ENCODE measurements around the gene PAOX.
"Not testable (repeated sequence)": the region's sequence is repeated elsewhere in the genome, so short reads cannot be mapped to it uniquely, and the experiment has no call there.

Gene PAOX

GRCh38 chr10:133364645-133365431, 14.2 kb upstream of the PAOX start:
- no peak for DNase-seq (ENCODE audit: low read depth)

DNA sequence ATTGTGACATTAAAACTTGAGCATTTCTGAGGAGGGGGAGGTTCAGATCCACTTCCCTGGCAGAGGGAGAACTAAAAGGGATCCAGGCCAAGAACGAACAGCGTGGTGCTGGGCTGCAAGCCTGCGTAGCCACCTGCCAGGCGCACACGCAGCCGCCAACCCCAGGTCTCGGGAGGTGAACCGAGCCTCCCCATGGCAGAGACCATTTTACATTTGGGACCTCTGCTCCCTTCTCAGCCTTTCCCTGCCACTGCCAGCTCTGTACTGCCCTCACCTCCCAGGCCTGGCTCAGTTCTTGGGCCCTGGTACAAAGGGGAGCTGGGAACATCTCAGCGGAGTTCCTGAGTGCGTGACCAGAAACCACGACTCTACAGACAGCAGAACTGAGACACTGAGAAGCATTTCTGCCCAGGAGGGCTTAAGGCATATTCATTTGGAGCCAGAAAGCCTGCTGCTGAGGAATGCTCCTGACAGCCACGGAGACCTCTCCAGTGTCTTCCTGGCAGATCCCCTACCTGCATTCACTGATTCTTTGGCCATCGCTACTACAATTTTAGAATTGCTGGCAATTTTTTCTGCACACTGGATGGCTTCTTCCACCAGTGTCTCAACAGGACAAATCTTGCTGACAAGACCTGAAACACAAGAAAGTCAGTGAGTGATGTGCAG, 13.5 kb upstream of the PAOX start:
- DNase-seq (ENCODE audit: low read depth): no peak

DNA sequence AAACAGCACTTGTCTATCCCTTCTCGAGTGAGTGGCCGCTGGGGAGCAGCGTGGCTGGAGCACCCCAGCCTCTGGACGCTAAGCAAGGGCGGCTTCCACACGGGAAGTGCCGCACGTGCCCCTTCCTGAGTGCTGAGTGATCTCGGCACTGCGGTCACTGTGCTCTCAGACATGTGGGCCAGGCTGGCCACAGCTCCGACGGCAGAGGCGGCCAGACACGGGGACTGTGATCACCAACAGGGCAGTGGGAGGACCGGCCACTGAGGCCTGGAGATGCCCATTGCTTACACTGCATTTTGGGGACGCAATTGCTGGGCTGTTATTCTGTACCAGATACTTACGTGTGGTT, 13.0 kb upstream of the PAOX start:
- DNase-seq (ENCODE audit: low read depth): no peak

- no peak for DNase-seq (ENCODE audit: low read depth)
Measured at GRCh38 chr10:133366751-133367150, 12.3 kb upstream of the PAOX start.

DNA sequence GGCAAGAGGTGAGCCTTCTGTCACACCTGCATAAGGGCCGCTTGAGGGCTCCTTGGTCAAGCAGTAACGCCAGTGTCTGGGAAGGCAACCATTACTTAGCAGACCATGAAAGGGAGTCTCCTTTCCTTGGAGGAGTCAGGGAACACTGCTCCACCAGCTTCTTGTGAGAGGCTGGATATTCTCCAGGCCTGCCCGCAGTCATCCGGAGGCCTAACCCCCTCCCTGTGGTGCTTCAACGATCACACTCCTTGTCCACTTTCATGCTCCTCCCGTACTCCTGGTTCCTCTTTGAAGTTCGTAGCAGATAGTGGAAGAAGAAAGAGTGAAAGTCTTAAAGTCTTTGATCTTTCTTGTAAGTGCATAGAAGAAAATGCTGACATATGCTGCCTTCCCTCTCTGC, 11.6 kb upstream of the PAOX start:
- DNase-seq (ENCODE audit: low read depth): not testable (repeated sequence)

GRCh38 chr10:133368153-133368552, 10.9 kb upstream of the PAOX start:
- no peak for DNase-seq (ENCODE audit: low read depth)

GRCh38 chr10:133370030-133370786, 8.9 kb upstream of the PAOX start:
- no peak for DNase-seq (ENCODE audit: low read depth)

- DNase-seq (ENCODE audit: low read depth): no peak
Measured at GRCh38 chr10:133372507-133372906, 6.6 kb upstream of the PAOX start.

- DNase-seq (ENCODE audit: low read depth): peak; percentile 90
Measured at GRCh38 chr10:133373174-133374090, 5.6 kb upstream of the PAOX start, which contains the start of gene ECHS1. Gene ECHS1, minus strand, starts transcription at chr10:133373354. Its CDS starts 21 bp downstream, at chr10:133373333.

DNA sequence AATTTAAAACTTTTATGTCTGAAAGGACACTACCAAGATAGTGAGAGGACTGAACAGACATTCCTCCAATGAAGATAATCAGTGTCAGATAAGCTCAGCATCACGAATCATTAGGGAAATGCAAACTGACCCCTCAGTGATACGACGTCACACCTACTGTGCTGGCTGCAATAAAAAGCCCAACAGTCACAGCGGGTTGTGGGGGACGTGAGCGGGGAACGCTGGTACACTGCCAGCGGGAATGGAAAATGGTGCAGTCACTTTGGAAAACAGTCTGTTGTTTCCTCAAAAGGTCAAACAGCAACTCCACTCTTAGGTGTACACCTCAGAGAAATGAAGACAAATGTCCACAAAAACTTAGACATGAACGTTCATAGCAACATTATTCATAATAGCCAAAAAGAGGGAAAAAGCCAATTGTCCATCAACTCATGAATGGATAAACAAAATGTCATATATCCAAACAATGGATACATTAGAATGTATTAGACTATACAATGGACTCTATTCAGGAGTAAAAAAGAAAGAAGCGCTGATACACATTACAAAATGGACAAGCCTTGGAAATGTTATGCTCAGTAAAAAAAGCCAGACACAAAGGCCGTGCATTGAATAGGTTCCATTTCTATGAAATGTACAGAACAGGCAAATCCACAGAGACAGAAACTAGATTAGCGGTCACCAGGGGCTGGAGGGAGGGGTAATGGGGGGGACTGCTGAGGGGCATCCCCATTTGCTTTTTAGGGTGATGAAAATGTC, 3.5 kb upstream of the PAOX start:
- DNase-seq (ENCODE audit: low read depth): no peak

GRCh38 chr10:133376183-133376582, 2.9 kb upstream of the PAOX start:
- not testable (repeated sequence) for DNase-seq (ENCODE audit: low read depth)

DNA sequence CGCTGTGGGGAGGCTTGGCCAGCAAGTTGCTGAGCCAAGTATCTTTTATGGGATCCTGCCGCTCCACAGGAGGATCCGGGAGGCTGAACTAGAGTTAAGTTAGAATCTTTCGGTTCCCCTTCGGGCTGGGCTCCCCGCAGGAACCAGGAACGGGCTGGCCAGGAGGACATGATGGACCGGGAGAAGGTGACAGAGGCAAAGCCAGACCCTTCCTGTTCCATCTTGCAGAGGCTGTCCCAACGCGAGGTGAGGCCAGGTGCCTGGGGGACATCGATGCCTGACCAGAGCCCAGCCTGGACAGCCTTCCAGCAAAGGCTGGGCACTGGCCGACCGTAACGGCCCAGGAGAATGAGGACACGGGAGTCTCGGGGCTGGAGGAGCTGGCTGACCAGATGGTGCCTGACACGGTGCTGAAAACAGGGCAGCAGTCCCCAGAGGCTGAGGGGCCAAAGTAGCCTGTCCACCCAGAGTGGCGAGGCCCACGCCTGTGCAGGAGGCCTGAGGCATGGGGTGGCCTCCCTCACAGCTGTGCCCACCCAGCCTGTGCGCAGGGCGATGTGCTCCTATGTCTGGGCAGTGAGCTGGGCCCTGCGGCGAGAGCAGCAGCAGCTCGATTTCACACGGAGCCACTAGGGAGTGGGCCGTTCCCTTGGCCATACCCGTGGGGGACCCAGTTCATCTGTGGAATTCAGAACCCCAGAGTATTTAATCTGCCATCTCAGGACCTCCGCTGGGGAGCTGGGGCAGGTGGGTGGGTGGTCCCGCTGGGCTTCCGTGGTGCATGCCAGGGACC, 1.8 kb upstream of the PAOX start:
- no peak for DNase-seq (ENCODE audit: low read depth)

GRCh38 chr10:133377818-133378250, 1.2 kb upstream of the PAOX start:
- no peak for DNase-seq (ENCODE audit: low read depth)

DNA sequence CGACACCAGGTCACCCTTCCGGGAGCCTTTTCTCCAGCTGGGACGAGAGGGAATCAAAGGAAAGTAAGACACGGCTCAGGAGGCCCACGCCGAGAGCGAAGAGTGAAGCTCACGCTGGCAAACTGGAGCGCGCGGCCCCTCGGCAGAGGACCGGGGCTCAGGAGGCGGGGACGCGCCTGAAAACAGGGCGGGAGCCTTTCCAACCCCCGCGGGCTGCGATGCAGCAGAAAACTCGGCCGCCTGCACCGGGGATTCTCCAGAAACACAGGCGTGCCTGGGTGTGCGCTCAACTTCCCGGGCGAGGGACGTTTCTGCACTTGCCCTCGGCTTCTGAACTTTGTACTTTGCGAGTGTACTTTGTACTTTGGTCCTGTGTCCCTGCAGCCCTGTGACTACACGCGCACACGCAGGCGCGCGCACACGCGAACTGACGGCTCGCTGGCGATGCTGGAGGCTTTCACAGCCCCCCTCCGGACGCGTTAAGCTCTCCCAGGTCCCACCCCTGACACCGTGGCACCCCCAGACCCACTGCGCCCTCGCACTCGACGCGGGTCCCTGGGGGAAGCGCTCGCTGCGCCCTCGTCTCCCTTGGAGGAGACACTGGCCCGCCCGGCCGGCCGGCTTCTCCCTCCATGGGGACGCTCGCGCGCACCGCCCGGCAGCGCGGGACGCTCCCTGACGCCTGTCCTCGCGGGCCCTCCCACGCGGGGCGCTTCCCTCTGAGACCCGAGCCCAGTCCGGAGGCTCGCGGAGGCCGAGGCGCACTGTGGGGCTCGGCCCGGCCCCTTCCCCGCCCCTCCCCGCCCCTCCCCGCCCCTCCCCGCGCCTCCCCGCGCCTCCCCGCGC, 588 bp upstream of the PAOX start:
- peak; percentile 45 for DNase-seq (ENCODE audit: low read depth)

GRCh38 chr10:133379801-133380666, 972 bp downstream of the PAOX start:
- DNase-seq (ENCODE audit: low read depth): no peak

GRCh38 chr10:133381036-133381435, 2.0 kb downstream of the PAOX start:
- DNase-seq (ENCODE audit: low read depth): no peak

- no peak for DNase-seq (ENCODE audit: low read depth)
Measured at GRCh38 chr10:133383551-133383950, 4.5 kb downstream of the PAOX start.

DNA sequence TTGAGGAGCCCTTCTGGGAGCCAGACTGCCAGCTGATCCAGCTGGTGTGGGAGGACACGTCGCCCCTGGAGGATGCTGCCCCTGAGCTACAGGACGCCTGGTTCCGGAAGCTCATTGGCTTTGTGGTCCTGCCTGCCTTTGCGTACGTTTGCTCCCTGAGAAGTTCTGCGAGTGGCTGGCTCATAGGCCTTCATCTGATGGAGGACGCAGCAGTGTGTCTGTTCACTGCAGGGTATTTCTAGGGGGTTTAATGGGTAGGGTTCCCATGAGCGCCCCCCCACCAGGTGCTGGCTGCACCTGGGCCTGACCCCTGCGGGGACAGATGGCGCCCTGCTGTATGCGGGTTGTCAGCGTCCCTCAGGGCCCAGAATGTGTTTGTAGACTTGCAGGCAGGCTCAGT, 5.0 kb downstream of the PAOX start:
- no peak for DNase-seq (ENCODE audit: low read depth)

Data from activated T-cell treated with anti-CD3 and anti-CD28 coated beads for 1 hour (primary cell).